GM18508 (cell line): ENCODE data around the gene RS1.

Experiments used
- ATAC-seq: cut with Tn5 transposase; IDR thresholded peaks from one replicate; pipeline ENCODE4 v1.9.1; 2021; ENCODE audit warnings: moderate number of reproducible peaks; ENCODE audit not compliant: insufficient read depth, unreplicated experiment

The RS1 gene

DNA sequence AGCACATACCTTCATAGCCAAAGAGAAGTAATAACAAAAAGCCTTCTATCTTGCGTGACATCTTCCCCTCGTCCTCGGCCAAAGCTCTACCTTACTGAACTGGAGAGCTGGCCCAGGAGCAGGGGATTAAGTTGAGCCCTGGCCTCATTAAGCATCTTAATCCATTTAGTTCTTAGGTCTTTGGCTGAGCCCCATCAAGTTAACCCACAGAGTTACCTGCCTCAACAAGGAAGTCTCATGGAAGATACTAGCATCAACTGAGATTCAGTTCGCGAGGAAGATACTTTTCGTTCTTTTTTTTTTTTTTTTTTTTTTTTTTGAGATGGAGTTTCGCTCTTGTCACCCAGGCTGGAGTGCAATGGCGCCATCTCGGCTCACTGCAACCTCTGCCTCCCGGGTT is at the start of gene RS1:
TSS of gene RS1 (minus strand) at position 101 of the 400 bp plus-strand sequence. CDS start at position 61, 40 bp downstream.
- ATAC-seq, result no peak

DNA sequence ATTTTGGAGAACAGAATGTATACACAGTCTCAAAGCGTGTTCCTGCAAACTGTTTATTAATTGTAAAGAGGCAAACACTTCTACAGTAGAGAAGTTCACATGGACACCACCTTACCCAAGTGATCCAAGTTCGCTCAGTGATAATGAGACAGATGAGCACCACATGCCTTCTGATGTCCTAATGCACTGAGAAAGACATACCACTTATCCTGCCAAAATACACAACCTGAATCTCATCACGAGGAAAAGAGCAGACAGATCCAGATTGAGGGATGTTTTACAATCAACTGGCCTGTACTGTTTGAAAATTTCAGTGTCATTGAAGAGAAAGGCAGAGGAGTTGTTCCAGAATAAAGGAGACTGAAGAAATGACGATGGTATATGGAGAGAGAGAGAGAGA is 47.9 kb upstream of the RS1 start:
- ATAC-seq, result no peak

DNA sequence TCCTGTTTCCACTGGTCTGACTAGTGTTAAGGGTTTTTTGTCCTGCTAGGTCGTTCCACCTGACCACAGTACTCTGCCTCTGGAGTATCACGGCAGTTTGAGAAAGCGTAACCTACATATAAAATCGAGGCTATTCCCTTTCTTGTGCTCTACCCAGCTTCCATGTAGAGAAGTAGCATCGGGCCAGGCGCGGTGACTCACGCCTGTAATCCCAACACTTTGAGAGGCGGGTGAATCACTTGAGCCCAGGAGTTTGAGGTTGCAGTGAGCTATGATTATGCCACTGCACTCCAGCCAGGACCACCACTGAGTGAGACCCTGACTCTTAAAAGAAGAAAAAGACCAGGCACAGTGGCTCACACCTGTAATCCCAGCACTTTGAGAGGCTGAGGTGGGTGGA is 43.0 kb upstream of the RS1 start:
- no peak for ATAC-seq

DNA sequence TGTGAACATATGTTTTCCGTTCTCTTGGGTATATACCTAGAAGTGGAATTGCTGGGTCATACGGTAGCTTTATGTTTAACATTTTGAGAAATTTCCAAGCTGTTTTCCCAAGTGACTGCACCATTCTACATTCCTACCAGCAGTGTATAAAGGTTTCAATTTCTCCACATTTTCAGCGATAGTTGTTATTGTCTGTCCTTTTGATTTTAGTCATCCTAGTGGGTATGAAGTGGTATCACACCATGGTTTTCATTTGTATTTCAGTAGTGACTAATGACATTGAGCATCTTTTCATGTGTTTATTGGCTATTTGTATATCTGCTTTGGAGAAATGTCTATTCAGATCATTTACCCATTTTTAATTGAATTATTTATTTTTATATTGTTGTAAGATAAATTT is 37.9 kb upstream of the RS1 start:
- ATAC-seq, result no peak

DNA sequence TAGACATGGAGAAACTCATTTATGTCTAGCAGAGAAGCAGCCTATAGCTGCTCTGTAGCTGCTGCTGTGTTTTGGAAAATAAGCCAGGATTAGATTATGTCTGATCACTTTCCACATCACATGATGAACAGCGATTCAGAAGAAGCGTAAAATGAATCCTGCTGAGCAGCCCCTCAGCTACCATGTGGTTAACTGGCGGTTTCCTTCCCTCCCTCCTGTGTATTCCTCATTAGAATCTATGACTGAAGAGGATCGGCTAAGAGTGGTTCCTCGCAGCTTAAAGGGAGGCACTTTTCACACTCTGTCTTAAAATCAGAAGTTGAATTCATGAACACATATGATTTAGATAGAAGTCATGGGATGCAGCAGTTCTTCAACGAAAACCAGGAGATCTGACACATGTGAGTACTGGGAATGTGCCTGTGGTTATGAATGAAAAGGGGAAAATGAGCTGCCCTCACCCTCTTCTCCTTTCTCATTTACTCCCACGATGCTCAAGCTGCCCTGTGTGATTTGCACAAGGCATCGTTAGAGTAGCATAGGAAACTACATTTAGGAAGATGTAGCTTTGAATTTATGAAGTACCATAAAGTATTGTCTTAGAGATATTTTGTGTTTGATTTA is 35.6 kb upstream of the RS1 start, which contains the start of gene PPEF1:
TSS of gene PPEF1 (plus strand) at position 220 of the 624 bp plus-strand sequence. CDS start at position 356, 136 bp downstream.
- no peak for ATAC-seq

DNA sequence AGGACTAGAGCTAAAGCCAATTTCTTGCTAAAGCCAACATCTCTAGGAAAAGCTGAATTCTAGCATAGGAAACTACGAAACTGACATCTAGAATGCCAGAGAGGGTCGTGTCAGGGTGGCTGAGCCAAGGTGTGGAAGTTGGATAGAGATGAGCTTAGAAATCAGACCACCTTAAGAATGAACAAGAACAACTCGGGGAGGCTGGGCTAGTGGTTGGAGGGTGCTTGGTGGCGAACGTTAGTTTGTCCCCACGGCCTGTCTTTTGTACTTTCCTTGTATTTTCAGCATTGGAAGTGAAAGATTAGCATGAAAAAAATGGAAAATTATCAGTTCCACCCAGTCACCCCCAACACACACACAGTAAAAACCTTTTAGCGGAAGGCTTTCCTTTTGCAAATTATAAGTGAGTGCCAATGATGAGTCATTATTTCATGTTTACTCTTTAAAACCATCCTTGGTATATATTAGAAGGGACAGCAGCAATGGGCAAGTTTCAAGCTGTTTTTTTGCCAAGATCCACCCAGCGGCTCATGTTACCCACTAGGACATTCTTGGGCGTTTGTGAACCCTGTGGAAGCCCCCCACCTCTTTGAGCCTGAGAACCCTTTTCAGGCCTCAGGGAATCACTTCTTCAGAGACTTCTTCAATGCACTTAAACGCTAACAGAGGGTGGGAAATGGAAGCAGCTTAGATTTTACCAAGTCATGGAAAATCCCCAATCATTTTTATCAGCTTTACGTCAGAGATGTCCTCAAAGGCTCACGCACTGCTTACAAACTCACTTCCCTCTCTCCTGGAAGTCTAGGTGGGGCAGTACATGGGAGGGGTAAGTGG is 30.7 kb upstream of the RS1 start:
- no peak for ATAC-seq

DNA sequence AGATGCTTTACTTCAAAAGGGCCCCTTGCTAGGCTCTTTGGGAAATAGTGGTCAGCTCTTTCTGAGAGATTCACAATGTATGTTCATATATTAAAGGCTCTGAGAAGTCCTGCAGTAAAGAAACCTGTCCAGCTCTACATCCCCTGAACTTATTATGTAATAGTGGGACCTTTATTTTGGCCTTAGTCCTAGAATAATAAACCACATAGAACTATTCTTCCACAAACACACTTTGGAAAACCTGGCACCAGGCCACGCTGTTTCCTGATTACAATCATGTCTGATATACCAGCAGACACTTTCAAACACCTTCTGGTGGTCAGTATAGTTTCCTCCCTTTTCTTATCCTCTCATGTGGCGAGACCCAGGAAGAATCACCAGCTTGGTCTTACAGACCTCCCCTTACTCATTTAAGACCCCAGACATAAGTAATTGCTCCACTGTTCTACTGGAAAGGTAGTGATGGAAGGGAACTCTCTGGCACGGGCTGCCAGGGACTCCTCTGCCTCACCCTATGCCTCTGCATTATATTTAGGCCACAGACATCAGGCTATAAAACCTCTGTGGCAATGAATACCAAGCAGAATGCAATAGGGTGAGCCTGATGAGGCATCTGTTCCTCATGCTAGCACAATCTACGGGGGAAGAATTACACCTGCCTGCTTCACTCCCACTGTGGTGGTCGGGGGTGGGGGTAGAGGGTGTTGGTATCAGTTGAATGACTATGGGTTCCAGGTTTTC is 29.9 kb upstream of the RS1 start:
- ATAC-seq, result no peak

DNA sequence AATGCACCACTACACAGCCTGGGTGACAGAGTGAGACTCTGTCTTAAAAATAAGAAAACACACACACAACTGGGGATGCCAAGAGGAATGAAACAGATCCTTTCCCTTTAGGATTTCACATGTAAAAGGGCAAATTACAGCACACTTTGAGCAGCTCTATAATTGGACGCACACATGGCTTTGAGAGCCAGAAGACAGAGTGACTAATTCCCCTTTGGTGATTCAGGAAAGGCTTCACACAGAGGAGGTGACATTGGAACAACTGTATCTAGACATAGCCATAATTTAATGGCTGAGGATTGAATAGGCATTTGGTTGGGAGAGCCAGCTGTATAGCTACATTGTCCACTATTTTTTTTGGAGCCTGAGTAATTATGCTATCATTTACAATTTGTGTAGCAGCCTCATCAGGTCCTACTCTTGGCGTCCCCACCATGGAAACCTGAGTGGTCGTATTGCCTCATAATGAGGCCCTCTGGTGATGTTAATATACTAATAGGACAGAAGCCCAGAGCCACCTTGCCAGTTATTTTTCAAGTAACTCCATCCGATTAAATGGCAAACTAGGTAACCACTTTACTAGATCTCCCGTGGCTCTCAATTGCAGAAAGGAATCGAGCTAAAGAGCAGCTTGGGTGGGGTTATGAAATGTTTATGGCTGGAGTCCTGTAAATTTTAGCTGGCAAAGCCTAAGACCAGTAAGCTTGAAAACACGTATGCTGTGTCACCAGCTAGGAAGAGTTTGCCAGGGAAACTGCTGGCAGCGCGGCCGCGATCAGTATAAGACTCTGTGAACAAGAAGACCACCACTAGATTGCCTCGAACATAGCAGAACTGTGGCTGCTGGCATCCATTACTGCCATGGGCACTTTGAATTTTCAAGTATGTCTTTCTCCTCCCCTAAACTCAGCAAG is 27.1 kb upstream of the RS1 start:
- ATAC-seq, result no peak

DNA sequence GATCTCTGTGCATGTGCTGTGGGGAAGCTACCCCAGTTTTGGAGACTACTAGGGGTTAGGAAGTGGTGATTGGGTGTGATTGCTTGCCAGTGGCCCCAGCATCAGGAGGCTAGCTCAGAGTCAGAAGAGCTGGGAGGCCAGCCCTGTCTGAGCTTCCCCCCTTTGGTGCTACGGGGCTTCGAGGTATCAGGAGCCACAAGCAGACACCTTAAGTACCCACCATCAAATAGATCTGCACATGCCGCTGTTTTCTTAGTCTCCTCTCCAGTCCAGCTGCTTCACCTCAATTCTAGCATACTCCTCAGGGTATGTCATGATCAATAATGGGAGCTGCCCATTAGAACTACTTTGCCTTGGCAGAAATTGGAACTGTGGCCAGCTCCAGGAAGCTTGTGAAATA is 24.7 kb upstream of the RS1 start:
- ATAC-seq, result no peak

DNA sequence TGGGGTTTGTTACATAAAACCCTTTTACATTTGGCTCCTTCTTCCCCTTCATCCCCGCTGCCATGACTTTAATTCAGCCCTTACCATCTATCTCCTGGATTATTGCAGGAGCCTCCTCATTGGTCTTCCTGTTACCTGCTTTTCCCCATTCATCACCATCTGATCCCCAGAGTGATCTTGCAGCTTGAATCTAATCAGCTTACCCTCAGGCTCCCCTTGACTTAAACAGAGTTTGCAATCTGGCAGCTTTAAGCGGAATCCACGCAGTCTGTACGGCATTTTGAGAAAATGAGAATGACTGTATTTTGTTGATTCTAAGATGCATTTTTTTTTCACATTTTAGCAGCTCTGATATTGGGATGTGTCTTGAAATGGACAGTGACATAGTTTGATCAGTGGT is 20.6 kb upstream of the RS1 start:
- ATAC-seq, result no peak

DNA sequence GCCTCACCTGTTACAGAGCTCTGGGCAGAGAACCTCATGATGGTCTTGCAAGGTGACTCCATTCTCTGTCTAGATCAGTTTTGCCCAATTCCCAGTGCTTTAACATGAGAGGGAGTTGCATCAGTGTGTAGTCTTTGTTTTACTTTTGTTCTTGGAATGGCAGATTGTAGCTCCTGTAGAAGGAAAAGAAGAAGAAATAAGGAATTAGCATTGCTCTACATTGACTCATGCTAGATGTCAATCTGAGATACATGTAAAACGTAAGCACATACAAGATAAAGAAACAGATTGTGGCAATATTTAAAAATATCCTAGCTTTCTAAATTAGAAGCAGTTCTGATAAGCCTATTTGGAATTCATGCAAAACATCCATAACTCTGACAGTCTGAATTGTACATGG is 19.5 kb upstream of the RS1 start:
- ATAC-seq, result no peak

DNA sequence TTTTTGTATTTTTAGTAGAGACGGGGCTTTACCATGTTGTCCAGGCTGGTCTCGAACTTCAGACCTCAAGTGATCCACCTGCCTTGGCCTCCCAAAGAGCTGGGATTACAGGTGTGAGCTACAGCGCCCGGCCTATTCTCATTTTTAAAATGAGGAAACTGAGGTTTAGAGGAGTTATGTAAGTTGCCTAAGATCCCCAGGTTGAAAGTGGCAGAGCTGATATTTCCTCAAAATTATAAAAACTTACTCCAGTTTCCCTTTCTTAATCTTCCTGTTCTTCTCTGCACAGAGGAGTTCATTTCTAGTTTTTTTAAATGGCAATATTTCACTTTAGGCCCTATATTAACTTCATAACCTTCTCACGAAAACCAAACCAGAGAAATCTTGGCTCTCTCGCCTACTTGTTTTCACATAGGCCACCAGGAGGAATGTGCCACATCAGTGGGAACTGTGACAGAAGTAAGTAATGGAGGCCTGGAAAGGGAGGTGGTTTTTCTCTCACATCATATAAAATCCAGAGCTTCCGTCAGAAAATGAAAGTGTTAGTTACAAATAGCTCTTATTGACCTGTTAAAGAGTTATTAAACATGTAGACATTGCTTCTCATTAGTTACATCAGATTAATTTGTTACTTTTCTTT is 16.1 kb upstream of the RS1 start:
- ATAC-seq, result no peak

DNA sequence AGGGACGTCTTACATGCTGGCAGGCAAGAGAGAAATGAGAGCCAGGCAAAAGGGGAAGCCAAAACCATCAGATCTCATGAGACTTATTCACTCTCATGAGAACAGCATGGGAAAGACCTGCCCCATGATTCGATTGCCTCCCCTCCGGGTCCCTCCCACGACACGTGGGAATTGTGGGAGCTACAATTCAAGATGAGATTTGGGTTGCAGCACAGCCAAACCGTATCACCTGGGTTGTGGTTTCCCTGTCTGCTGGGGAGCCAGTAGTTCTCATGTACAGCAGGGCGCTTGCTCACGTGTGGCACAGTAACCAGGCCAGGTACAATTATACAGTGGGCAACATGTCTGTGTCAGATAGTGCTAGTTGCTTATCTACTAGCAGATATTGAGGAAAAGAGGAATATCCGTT is 11.1 kb upstream of the RS1 start:
- ATAC-seq, result no peak

DNA sequence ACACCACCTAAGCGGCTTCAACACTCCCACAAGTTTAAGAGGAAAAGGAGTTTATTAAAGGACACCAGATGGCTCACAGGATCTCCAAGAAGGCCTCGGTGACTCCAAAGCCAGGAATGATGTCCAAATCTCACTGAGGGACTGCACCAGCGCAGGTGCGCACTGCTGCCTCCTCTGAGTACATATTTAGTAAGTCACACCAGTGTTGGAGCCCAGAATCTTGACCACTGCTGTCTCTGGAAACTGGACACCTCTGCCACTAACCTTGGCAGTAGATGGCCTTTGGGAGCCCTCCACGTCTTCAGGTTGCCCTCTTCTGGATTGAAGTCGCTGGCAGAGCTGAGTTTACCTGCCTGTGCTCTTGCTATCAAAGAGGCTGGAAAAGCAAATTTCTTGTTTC is 10.1 kb upstream of the RS1 start:
- no peak for ATAC-seq

DNA sequence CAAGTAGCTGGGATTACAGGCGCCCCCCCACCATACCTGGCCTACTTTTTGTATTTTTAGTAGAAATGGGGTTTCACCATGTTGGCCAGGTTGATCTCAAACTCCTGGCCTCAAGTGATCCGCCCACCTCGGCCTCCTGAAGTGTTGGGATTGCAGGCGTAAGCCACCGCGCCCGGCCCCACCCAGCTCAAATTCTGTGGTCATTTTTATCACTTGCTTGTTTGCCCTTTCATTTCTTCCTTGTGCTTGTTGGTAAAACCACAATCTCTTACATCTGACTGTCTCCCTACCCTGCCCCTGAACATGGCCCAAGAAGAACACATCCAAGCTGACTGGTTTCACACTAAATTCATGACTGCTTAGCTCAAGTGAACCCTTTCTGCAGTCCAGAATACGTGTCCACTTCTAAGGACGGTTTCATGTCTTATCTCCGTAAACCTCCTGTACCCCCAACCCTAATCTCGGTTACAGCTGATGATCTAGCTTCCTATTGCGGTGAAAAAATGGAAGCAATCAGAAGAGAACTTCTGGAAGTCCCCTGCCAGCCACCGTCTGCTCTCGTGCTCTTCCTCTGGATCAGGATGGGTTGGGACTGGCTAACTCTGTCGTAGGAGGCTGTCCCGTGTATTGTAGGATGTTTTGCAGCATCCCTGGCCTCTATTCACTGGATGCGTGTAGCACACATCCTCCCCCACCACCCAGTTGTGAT is 5.4 kb upstream of the RS1 start:
- no peak for ATAC-seq

DNA sequence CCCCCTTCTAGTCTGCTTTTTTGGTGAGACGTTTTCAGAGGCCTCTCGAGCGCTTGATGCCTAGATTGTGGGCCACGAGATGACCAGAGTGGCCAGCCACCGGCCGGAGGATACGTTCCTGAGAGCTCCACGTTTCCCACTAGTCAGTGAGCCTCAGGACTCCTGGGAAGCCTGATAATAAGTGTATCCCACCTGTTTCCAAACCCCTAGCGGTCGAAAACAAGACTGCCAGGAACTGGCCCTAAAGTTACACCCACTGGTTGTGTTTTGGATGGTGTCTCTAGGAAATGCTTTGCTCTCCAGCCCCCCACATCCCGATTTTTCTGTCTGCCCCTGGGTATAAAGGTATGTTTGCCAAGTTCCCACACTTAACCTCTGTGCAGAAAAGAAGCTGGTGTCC is 4.6 kb upstream of the RS1 start:
- no peak for ATAC-seq

DNA sequence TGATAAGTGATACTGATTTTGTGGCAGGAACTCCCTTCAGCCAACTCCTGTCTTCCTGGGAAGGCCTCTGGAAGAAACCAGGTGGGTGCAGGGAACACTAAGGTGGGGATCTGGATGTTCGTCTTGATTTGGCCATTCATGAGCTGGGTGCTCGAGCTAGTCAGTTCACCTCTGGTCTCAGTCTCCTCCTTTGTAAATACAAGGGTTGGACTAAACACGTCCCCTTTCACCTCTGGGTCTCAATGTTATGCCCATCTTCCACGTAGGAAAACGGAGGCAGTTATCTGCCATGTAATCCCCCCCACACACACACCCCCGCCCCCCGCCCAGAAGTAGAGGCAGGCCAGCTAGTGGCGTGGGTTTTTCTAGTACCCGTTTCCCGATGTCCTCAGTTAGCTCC is 4.1 kb upstream of the RS1 start:
- ATAC-seq, result no peak

DNA sequence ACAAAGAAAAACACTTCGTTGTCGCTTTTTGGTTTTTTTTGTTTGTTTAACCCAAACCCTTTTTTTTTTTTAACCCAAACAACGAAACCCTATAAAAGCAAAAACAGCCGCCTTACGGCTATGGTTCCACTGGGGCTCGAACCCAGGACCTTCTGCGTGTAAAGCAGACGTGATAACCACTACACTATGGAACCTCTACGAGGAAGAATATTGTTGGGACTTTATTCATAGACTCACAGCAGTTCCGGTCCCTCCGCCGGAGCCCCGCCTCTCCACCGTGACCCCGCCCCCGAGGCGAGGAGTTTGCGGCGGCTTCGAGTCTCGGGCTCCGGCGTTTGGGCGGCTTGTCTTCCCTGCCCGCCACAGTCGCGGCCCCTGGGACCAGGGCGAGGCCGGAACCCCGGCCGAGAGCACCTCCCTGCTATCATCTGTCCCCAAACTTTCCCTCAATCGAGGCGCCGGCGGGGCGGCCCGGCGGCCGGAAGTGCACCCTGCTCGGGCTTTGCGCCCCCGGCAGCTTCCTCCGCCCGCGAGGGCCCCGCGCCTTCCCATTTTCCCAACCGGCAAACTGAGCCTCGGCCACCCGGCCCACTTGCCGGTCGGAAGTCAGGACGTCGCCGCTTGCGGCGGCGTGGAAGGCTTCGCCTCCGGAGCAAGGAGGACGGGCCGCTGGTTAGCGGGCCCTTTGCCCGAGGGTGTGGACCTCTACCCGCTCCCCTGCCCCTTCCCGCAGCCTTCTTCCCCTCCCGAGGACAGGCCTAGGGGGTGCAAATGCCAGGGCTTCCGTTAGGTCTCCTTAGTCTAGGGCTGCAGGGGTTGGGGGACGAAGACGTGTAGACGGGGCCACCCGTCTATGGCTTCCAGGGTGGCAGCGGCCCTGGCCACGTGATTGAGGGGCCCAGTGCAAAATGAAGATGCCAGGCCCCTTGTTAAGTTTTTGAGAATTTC is 3.2 kb upstream of the RS1 start:
- peak; percentile 76 for ATAC-seq
